Neural cell (in vitro differentiated cells): Measurements from ENCODE around the gene LRRC74A.

Source experiments
- EZH2 ChIP-seq: fragments of 200-600, 300-800 bp; shearing (Covaris generic), sonication (generic); IDR thresholded peaks from 2 replicates; pipeline ENCODE4 v1.6.1; 2014; ENCODE audit warnings: antibody characterized with exemption, low read length, borderline replicate concordance, mild to moderate bottlenecking; ENCODE audit not compliant: insufficient read depth, poor library complexity, severe bottlenecking
- POLR2AphosphoS5 ChIP-seq: IDR thresholded peaks from 2 replicates; pipeline ENCODE4 v1.6.1; 2012

DNA sequence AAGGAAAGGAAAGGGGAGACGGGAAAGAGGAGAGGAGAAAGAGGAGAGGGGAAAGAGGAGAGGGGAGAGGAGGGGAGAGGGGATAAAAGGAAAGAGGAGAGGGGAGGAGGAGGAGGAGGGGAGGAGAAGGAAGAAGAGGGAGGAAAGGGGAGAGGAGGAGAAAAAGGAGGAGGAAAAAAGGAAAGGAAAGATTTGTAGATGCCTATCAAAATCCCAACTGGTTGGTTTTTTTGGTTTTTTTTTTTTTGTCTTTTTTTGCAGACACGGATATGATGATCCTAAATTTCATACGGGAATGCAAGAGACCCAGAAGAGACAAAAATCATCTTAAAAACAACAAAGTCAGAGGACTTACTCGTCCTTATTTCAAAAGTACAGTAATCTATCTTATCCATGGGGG, 32.9 kb upstream of the LRRC74A start:
- TF ChIP-seq EZH2 (no peak), POLR2AphosphoS5 (no peak)
